ENCODE data around the gene TNFRSF9. TPM values are rescaled to one million over a fixed set of nuclear protein-coding genes. Genes with fewer than 3 reads are reported as not detected.
A peak's percentile ranks its signal among the peaks of the same experiment; 100 is the strongest.

The TNFRSF9 gene
- total and polyA plus RNA-seq, 8 donors, result 0.11 to 4.3 (median 0.22) TPM

DNA sequence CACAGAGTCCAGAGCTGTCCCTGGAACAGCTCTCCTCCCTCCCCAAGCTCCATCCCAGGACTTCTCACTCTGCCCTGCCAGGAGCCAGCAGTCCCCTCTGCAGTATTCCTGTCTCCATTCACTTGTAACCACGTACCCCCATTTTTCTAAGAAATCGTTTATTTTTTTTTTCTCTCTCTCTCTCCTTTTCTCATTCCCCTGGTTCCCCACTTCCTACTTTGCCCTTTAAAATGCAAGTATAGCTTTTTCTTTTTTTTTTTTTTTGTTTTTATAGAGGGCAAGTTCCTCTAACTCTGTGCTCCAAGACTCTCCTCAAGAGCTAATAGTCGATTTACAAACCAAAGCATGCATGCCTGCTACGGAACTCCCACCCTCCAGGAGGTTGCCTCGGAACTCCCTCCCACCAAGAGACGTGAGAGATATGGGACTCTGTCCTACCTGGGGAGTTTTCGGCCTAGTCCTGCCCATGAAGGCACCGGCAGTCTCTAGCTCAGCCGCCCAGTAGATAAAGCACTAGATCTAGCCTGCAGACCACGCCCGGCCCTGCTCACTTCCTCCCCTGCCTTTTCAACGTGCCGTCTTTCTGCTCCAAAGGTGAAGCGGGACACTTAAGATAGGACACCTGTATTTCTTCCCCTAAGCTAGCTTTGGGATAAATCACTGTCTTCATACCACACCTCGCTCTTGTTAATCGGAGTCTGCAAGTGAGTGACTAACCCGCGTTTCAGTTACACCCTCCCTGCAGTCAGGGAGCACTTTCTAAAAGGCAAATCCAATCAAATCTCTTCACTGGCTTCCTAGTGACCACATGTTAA is 27.7 kb downstream of the TNFRSF9 start:
- no peak overlapping the region for H3K27ac ChIP-seq
- DNase-seq, result no peak
- peak; percentile 58 for ATAC-seq
- H3K36me3 ChIP-seq, result no peaks in the 10 kb centered on the region
- H3K4me3 ChIP-seq, result no peak overlapping the region
- TF ChIP-seq CTCF (IDR thresholded peaks at IDR 0.05), result no peak
- no peaks in the 10 kb centered on the region for H3K9me3 ChIP-seq
- intact Hi-C loops (cut with DNase I), result no loop called here
- H3K27me3 ChIP-seq, result peaks cover 0 to 28% of the 10 kb centered on the region in 2 donors
- H3K4me1 ChIP-seq, result no peaks in the 10 kb centered on the region

GRCh38 chr1:7912145-7912544 is 28.5 kb downstream of the TNFRSF9 start:
- no peak overlapping the region for H3K4me3 ChIP-seq
- no peaks in the 10 kb centered on the region for H3K4me1 ChIP-seq
- ATAC-seq, result no peak
- DNase-seq, result no peak
- H3K27me3 ChIP-seq, result peaks cover 0 to 28% of the 10 kb centered on the region in 2 donors
- H3K9me3 ChIP-seq, result no peaks in the 10 kb centered on the region
- intact Hi-C loops (cut with DNase I), result no loop called here
- H3K36me3 ChIP-seq, result no peaks in the 10 kb centered on the region
- TF ChIP-seq CTCF (IDR thresholded peaks at IDR 0.05), result no peak
- H3K27ac ChIP-seq, result no peak overlapping the region

- intact Hi-C loops (cut with DNase I), result no loop called here
- TF ChIP-seq CTCF (IDR thresholded peaks at IDR 0.05), result no peak
- Histone ChIP-seq H3K27ac (no peak overlapping the region), H3K9me3 (no peaks in the 10 kb centered on the region), H3K4me1 (peaks cover 0 to 3% of the 10 kb centered on the region in 2 donors), H3K36me3 (no peaks in the 10 kb centered on the region), H3K27me3 (no peaks in the 10 kb centered on the region), H3K4me3 (no peak overlapping the region)
- DNase-seq (no peak), ATAC-seq (no peak)
Measured at GRCh38 chr1:7905262-7905661, 35.4 kb downstream of the TNFRSF9 start.

DNA sequence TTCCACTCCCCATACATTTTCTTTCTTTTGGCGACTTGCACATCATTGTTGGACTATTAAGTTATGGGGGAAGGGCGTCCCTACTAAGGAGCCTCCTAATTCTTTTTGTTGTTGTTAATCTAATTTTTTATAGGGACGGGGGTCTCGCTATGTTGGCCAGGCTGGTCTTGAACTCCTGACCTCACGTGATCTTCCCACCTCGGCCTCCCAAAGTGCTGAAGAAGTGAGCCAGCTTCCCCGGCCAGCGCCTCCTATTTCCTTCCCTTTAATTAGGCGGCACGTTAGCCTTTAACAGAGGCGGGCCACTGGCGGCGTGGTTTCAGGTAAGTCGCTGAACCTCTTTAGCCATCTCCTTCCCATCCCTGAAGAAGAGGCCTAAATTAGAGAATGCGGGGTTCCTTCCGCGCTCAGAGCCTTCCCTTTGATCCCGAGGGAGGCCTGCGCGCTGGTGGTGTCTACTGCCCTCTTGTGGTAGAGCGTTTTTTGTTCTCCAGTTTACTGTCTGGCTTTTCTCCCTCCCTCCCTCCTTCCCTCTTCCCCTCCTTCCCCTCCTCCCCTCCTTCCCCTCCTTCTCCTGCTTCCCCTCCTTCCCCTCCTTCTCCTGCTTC is 38.1 kb downstream of the TNFRSF9 start:
- TF ChIP-seq CTCF (IDR thresholded peaks at IDR 0.05), result peak; percentile 49 to 50
- ATAC-seq (peak; percentile 98), DNase-seq (peak; percentile 53 to 85 (median 81))
- Histone ChIP-seq H3K36me3 (no peaks in the 10 kb centered on the region), H3K27me3 (no peaks in the 10 kb centered on the region), H3K4me3 (no peak overlapping the region), H3K4me1 (peaks cover 0 to 3% of the 10 kb centered on the region in 2 donors), H3K9me3 (no peaks in the 10 kb centered on the region), H3K27ac (no peak overlapping the region)
- intact Hi-C loops (cut with DNase I), result loop anchor here in 1 of 2 donors (5.0 kb wide), 1 partner anchor 235 kb away; no protein-coding TSS in a partner anchor

DNA sequence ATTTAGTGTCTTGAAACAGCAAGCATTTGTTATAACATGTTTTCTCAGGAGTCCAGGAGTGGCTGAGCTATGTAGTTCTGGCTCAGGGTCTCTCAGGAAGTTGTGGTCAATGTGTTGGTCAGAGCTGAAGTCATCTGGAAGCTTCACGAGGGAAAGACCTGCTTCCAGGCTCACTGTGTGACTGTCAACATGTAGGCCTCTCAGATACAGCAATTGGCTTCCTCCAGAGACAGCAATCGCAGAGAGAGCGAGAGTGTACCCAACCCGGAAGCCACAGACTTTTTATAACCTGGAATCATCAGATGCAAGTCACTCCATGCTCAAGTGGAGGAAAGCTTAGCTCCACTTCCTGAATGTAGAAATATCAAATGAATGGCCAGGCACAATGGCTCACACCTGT is 40.9 kb downstream of the TNFRSF9 start:
- Histone ChIP-seq H3K4me3 (no peak overlapping the region), H3K27ac (no peak overlapping the region), H3K36me3 (no peaks in the 10 kb centered on the region), H3K4me1 (peaks cover 0 to 3% of the 10 kb centered on the region in 2 donors), H3K9me3 (no peaks in the 10 kb centered on the region), H3K27me3 (no peaks in the 10 kb centered on the region)
- no peak for ATAC-seq
- intact Hi-C loops (cut with DNase I), result loop anchor here in 1 of 2 donors (5.0 kb wide), 1 partner anchor 232 kb away; no protein-coding TSS in a partner anchor
- no peak for TF ChIP-seq CTCF (IDR thresholded peaks at IDR 0.05)
- DNase-seq, result no peak
